Glutamatergic neuron (in vitro differentiated cells): ENCODE data around the gene PM20D2. TPM values are rescaled to one million over a fixed set of nuclear protein-coding genes. Genes with fewer than 3 reads are reported as not detected.

Source experiments
- DNase-seq: peaks from one replicate; pipeline ENCODE4 v3.0.0; 2022
- H3K27ac Mint-ChIP-seq: one replicate; pipeline ENCODE4 v1.8.0; 2020; ENCODE audit warnings: mild to moderate bottlenecking, mixed read lengths, inconsistent platforms; ENCODE audit not compliant: unreplicated experiment
- H3K27me3 Mint-ChIP-seq: one replicate; pipeline ENCODE4 v1.8.0; 2020; ENCODE audit warnings: mild to moderate bottlenecking, moderate library complexity, mixed read lengths, inconsistent platforms; ENCODE audit not compliant: unreplicated experiment
- H3K36me3 Mint-ChIP-seq: one replicate; pipeline ENCODE4 v1.8.0; 2020; ENCODE audit warnings: mild to moderate bottlenecking, mixed read lengths, inconsistent platforms; ENCODE audit not compliant: unreplicated experiment
- H3K4me1 Mint-ChIP-seq: one replicate; pipeline ENCODE4 v1.8.0; 2020; ENCODE audit warnings: mild to moderate bottlenecking, low read depth, mixed read lengths, inconsistent platforms; ENCODE audit not compliant: unreplicated experiment
- H3K4me3 Mint-ChIP-seq: one replicate; pipeline ENCODE4 v1.8.0; 2020; ENCODE audit warnings: mild to moderate bottlenecking, mixed read lengths, inconsistent platforms; ENCODE audit not compliant: unreplicated experiment
- H3K9me3 Mint-ChIP-seq: one replicate; pipeline ENCODE4 v1.8.0; 2020; ENCODE audit warnings: mild to moderate bottlenecking, moderate library complexity, mixed read lengths, inconsistent platforms; ENCODE audit not compliant: unreplicated experiment
- CTCF ChIP-seq: fragments of 200-600 bp; sonication (generic); IDR thresholded peaks from one replicate; pipeline ENCODE4 v1.5.0; 2021; ENCODE audit not compliant: partially characterized antibody, unreplicated experiment
- total RNA-seq: library from RNA; stranded (reverse); fragmentation: NEBNext Ultra II Directional; extraction: Animal tissue kit (Norgen Biotek cat#: 25700); gene quantifications from one replicate; pipeline ENCODE4 v1.2.1, GENCODE V29; 2021; ENCODE audit not compliant: unreplicated experiment

Gene PM20D2
- total RNA-seq, 1 donor from 2014 or later, result 0.56 TPM

- Mint-ChIP-seq H3K27me3 (no peaks in the 10 kb centered on the region), H3K27ac (no peak overlapping the region), H3K36me3 (peaks cover 12% of the 10 kb centered on the region), H3K9me3 (peaks cover 5% of the 10 kb centered on the region), H3K4me3 (no peak overlapping the region), H3K4me1 (no peaks in the 10 kb centered on the region)
- no peak for DNase-seq
- no peak for TF ChIP-seq CTCF
Observed at GRCh38 chr6:89198235-89198634, 52.4 kb downstream of the PM20D2 start.

GRCh38 chr6:89199579-89199978 lies 53.7 kb downstream of the PM20D2 start:
- no peak for DNase-seq
- no peak for TF ChIP-seq CTCF
- Mint-ChIP-seq H3K36me3 (peaks cover 5% of the 10 kb centered on the region), H3K4me3 (no peak overlapping the region), H3K9me3 (peaks cover 4% of the 10 kb centered on the region), H3K27me3 (no peaks in the 10 kb centered on the region), H3K27ac (no peak overlapping the region), H3K4me1 (no peaks in the 10 kb centered on the region)

GRCh38 chr6:89200706-89201215 lies 54.9 kb downstream of the PM20D2 start:
- TF ChIP-seq CTCF, result no peak
- Mint-ChIP-seq H3K4me1 (no peaks in the 10 kb centered on the region), H3K27me3 (no peaks in the 10 kb centered on the region), H3K36me3 (no peaks in the 10 kb centered on the region), H3K27ac (no peak overlapping the region), H3K4me3 (no peak overlapping the region), H3K9me3 (no peaks in the 10 kb centered on the region)
- DNase-seq, result no peak

GRCh38 chr6:89204096-89204495 lies 58.2 kb downstream of the PM20D2 start:
- TF ChIP-seq CTCF, result no peak
- H3K4me3 Mint-ChIP-seq, result no peak overlapping the region
- H3K9me3 Mint-ChIP-seq, result no peaks in the 10 kb centered on the region
- DNase-seq, result no peak
- no peaks in the 10 kb centered on the region for H3K36me3 Mint-ChIP-seq
- H3K27me3 Mint-ChIP-seq, result no peaks in the 10 kb centered on the region
- no peak overlapping the region for H3K27ac Mint-ChIP-seq
- H3K4me1 Mint-ChIP-seq, result no peaks in the 10 kb centered on the region

- no peaks in the 10 kb centered on the region for H3K4me1 Mint-ChIP-seq
- no peaks in the 10 kb centered on the region for H3K9me3 Mint-ChIP-seq
- no peaks in the 10 kb centered on the region for H3K36me3 Mint-ChIP-seq
- H3K27ac Mint-ChIP-seq, result no peak overlapping the region
- DNase-seq, result no peak
- H3K4me3 Mint-ChIP-seq, result no peak overlapping the region
- no peak for TF ChIP-seq CTCF
- H3K27me3 Mint-ChIP-seq, result no peaks in the 10 kb centered on the region
Observed at GRCh38 chr6:89205819-89206218, 60.0 kb downstream of the PM20D2 start.
